ENCODE data around the gene USP4. TPM values are rescaled to one million over a fixed set of nuclear protein-coding genes. Genes with fewer than 3 reads are reported as not detected.
A peak's percentile ranks its signal among the peaks of the same experiment; 100 is the strongest.

USP4 gene
- total RNA-seq, 3 donors from 2014 or later: 26.3 to 32.8 (median 29.9) TPM

- TF ChIP-seq POLR2AphosphoS5 (IDR thresholded peaks at IDR 0.05): no peak
- TF ChIP-seq CTCF (IDR thresholded peaks at IDR 0.05): peak; percentile 25 to 49 (median 40)
- Histone ChIP-seq H3K36me3 (peaks cover 9% of the 10 kb centered on the region), H3K9me3 (no peaks in the 10 kb centered on the region), H3K27ac (no peak overlapping the region), H3K27me3 (no peaks in the 10 kb centered on the region), H3K4me1 (no peaks in the 10 kb centered on the region), H3K4me3 (no peak overlapping the region)
- intact Hi-C loops (cut with DNase I; ENCODE audit: low total_unique reads): no loop called here
- no peak for DNase-seq (ENCODE audit: low spot score in 2 of 2)
These were observed 44.3 kb downstream of the USP4 start for GRCh38 chr3:49295489-49296058.

- no peaks in the 10 kb centered on the region for H3K4me1 ChIP-seq
- no peak for DNase-seq (ENCODE audit: low spot score in 2 of 2)
- no peak for TF ChIP-seq CTCF (IDR thresholded peaks at IDR 0.05)
- no peak for TF ChIP-seq POLR2A (IDR thresholded peaks at IDR 0.05)
- TF ChIP-seq POLR2AphosphoS5 (IDR thresholded peaks at IDR 0.05): no peak
- H3K36me3 ChIP-seq: peaks cover 4% of the 10 kb centered on the region
- H3K9me3 ChIP-seq: no peaks in the 10 kb centered on the region
- H3K27ac ChIP-seq: peak overlapping the region in 1 of 2 donors; percentile 48
- no peak overlapping the region for H3K4me3 ChIP-seq
- no peaks in the 10 kb centered on the region for H3K27me3 ChIP-seq
- intact Hi-C loops (cut with DNase I; ENCODE audit: low total_unique reads): no loop called here
These were observed 45.5 kb downstream of the USP4 start for GRCh38 chr3:49294343-49294742.

GRCh38 chr3:49283997-49284396 lies 55.9 kb downstream of the USP4 start:
- intact Hi-C loops (cut with DNase I; ENCODE audit: low total_unique reads): no loop called here
- no peaks in the 10 kb centered on the region for H3K9me3 ChIP-seq
- no peak for DNase-seq (ENCODE audit: low spot score in 2 of 2)
- no peak overlapping the region for H3K27ac ChIP-seq
- H3K4me3 ChIP-seq: no peak overlapping the region
- H3K27me3 ChIP-seq: no peaks in the 10 kb centered on the region
- no peaks in the 10 kb centered on the region for H3K4me1 ChIP-seq
- no peak for TF ChIP-seq POLR2A (IDR thresholded peaks at IDR 0.05)
- no peak for TF ChIP-seq CTCF (IDR thresholded peaks at IDR 0.05)
- TF ChIP-seq POLR2AphosphoS5 (IDR thresholded peaks at IDR 0.05): no peak
- peaks cover 31% of the 10 kb centered on the region for H3K36me3 ChIP-seq

GRCh38 chr3:49279376-49279775 lies 60.5 kb downstream of the USP4 start:
- intact Hi-C loops (cut with DNase I; ENCODE audit: low total_unique reads): no loop called here
- Histone ChIP-seq H3K4me1 (peaks cover 0 to 5% of the 10 kb centered on the region in 2 donors), H3K9me3 (no peaks in the 10 kb centered on the region), H3K27ac (peak overlapping the region; percentile 85 to 91), H3K27me3 (no peaks in the 10 kb centered on the region), H3K36me3 (peaks cover 11% of the 10 kb centered on the region), H3K4me3 (no peak overlapping the region)
- no peak for DNase-seq (ENCODE audit: low spot score in 2 of 2)
- no peak for TF ChIP-seq CTCF (IDR thresholded peaks at IDR 0.05)
- no peak for TF ChIP-seq POLR2AphosphoS5 (IDR thresholded peaks at IDR 0.05)
- no peak for TF ChIP-seq POLR2A (IDR thresholded peaks at IDR 0.05)

GRCh38 chr3:49278548-49278947 lies 61.3 kb downstream of the USP4 start:
- Histone ChIP-seq H3K4me3 (no peak overlapping the region), H3K27ac (peak overlapping the region; percentile 77 to 91), H3K9me3 (no peaks in the 10 kb centered on the region), H3K4me1 (peaks cover 0 to 5% of the 10 kb centered on the region in 2 donors), H3K27me3 (no peaks in the 10 kb centered on the region), H3K36me3 (peaks cover 3% of the 10 kb centered on the region)
- no peak for TF ChIP-seq CTCF (IDR thresholded peaks at IDR 0.05)
- no peak for TF ChIP-seq POLR2A (IDR thresholded peaks at IDR 0.05)
- TF ChIP-seq POLR2AphosphoS5 (IDR thresholded peaks at IDR 0.05): no peak
- DNase-seq (ENCODE audit: low spot score in 2 of 2): no peak
- intact Hi-C loops (cut with DNase I; ENCODE audit: low total_unique reads): no loop called here
